ENCODE measurements around the gene NBEA.
"Not testable (repeated sequence)": the region's sequence is repeated elsewhere in the genome, so short reads cannot be mapped to it uniquely, and the experiment has no call there.

Gene NBEA

GRCh38 chr13:34941835-34942731 lies at the start of gene NBEA:
Gene NBEA (plus strand): TSS chr13:34942270. CDS start chr13:34942821, 551 bp downstream.
- peak; percentile 57 to 72 for DNase-seq (ENCODE audit: low read depth in 2 of 2)

GRCh38 chr13:34894756-34895155 lies 47.3 kb upstream of the NBEA start:
- DNase-seq (ENCODE audit: low read depth in 2 of 2), result no peak

- DNase-seq (ENCODE audit: low read depth in 2 of 2), result no peak
Observed at GRCh38 chr13:34897220-34897619, 44.9 kb upstream of the NBEA start.

GRCh38 chr13:34899888-34900287 lies 42.2 kb upstream of the NBEA start:
- no peak for DNase-seq (ENCODE audit: low read depth in 2 of 2)

- DNase-seq (ENCODE audit: low read depth in 2 of 2), result no peak
Observed at GRCh38 chr13:34900288-34900739, 41.8 kb upstream of the NBEA start.

- DNase-seq (ENCODE audit: low read depth in 2 of 2), result no peak
Observed at GRCh38 chr13:34901572-34901971, 40.5 kb upstream of the NBEA start.

GRCh38 chr13:34911159-34911558 lies 30.9 kb upstream of the NBEA start:
- no peak for DNase-seq (ENCODE audit: low read depth in 2 of 2)

GRCh38 chr13:34913040-34913439 lies 29.0 kb upstream of the NBEA start:
- DNase-seq (ENCODE audit: low read depth in 2 of 2), result no peak

- no peak for DNase-seq (ENCODE audit: low read depth in 2 of 2)
Observed at GRCh38 chr13:34914416-34914815, 27.7 kb upstream of the NBEA start.

GRCh38 chr13:34926508-34926907 lies 15.6 kb upstream of the NBEA start:
- DNase-seq (ENCODE audit: low read depth in 2 of 2), result no peak

- DNase-seq (ENCODE audit: low read depth in 2 of 2), result not testable (repeated sequence)
Observed at GRCh38 chr13:34928676-34929075, 13.4 kb upstream of the NBEA start.

GRCh38 chr13:34931572-34931971 lies 10.5 kb upstream of the NBEA start:
- no peak for DNase-seq (ENCODE audit: low read depth in 2 of 2)

- no peak for DNase-seq (ENCODE audit: low read depth in 2 of 2)
Observed at GRCh38 chr13:34933349-34933748, 8.7 kb upstream of the NBEA start.

- DNase-seq (ENCODE audit: low read depth in 2 of 2), result no peak
Observed at GRCh38 chr13:34933786-34934185, 8.3 kb upstream of the NBEA start.

GRCh38 chr13:34935841-34936240 lies 6.2 kb upstream of the NBEA start:
- no peak for DNase-seq (ENCODE audit: low read depth in 2 of 2)

GRCh38 chr13:34939771-34940170 lies 2.3 kb upstream of the NBEA start:
- DNase-seq (ENCODE audit: low read depth in 2 of 2), result no peak

GRCh38 chr13:34941436-34941834 lies 635 bp upstream of the NBEA start:
- no peak for DNase-seq (ENCODE audit: low read depth in 2 of 2)

- peak in 1 of 2 donors; percentile 8 for DNase-seq (ENCODE audit: low read depth in 2 of 2)
Observed at GRCh38 chr13:34942732-34943435, 814 bp downstream of the NBEA start.

- no peak for DNase-seq (ENCODE audit: low read depth in 2 of 2)
Observed at GRCh38 chr13:34943436-34944273, 1.6 kb downstream of the NBEA start.

- no peak for DNase-seq (ENCODE audit: low read depth in 2 of 2)
Observed at GRCh38 chr13:34944274-34944634, 2.2 kb downstream of the NBEA start.

GRCh38 chr13:34944751-34945150 lies 2.7 kb downstream of the NBEA start:
- no peak for DNase-seq (ENCODE audit: low read depth in 2 of 2)

GRCh38 chr13:34951528-34951927 lies 9.5 kb downstream of the NBEA start:
- no peak for DNase-seq (ENCODE audit: low read depth in 2 of 2)

All from stimulated activated CD8-positive, alpha-beta memory T cell treated with anti-CD3 and anti-CD28 coated beads, Interleukin-7, amount 100 ng/mL, for 4 hours (primary cell).